ENCODE data around the gene KHDC4.
"Not testable (repeated sequence)": the region's sequence is repeated elsewhere in the genome, so short reads cannot be mapped to it uniquely, and the experiment has no call there.

The KHDC4 gene

DNA sequence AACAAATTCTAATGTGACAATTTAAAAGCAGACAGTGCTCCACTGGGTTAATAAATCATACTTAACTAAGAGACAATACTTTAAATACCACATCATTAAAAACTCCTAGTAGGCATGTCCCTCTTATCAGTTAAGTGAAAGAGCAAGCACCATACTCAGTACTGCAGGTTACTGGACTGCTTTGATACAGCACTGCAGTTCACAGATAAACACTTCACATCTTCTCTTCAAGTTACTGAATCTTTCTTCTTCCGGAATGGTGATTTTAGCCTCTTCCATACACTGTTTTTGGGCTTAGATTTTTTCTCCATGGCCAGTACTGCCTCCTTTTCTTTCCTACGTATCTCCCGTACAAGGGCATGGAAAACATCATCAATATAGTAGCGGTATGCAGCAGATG is 34.1 kb downstream of the KHDC4 start:
- DNase-seq (ENCODE audit: low read depth in 3 of 3) = no peak

- no peak for DNase-seq (ENCODE audit: low read depth in 3 of 3)
These were observed 34.5 kb downstream of the KHDC4 start for GRCh38 chr1:155899683-155900082.

- no peak for DNase-seq (ENCODE audit: low read depth in 3 of 3)
These were observed 35.3 kb downstream of the KHDC4 start for GRCh38 chr1:155898888-155899287.

GRCh38 chr1:155897746-155898145 is 36.5 kb downstream of the KHDC4 start:
- no peak for DNase-seq (ENCODE audit: low read depth in 3 of 3)

GRCh38 chr1:155896476-155896875 is 37.7 kb downstream of the KHDC4 start:
- DNase-seq (ENCODE audit: low read depth in 3 of 3) = not testable (repeated sequence)

DNA sequence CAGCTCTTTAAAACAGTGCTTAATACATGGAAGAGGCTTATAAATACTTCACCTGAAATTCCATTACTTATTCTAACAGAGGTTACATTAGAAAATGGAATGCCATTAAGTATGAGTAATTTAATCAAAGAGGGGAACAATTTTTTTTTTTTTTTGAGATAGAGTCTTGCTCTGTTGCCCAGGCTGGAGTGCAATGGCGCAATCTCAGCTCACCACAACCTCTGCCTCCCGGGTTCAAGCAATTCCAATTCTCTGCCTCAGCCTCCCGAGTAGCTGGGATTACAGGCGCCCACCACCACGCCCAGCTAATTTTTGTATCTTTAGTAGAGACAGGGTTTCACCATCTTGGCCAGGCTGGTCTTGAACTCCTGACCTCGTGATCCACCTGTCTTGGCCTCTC is 38.6 kb downstream of the KHDC4 start:
- not testable (repeated sequence) for DNase-seq (ENCODE audit: low read depth in 3 of 3)

DNA sequence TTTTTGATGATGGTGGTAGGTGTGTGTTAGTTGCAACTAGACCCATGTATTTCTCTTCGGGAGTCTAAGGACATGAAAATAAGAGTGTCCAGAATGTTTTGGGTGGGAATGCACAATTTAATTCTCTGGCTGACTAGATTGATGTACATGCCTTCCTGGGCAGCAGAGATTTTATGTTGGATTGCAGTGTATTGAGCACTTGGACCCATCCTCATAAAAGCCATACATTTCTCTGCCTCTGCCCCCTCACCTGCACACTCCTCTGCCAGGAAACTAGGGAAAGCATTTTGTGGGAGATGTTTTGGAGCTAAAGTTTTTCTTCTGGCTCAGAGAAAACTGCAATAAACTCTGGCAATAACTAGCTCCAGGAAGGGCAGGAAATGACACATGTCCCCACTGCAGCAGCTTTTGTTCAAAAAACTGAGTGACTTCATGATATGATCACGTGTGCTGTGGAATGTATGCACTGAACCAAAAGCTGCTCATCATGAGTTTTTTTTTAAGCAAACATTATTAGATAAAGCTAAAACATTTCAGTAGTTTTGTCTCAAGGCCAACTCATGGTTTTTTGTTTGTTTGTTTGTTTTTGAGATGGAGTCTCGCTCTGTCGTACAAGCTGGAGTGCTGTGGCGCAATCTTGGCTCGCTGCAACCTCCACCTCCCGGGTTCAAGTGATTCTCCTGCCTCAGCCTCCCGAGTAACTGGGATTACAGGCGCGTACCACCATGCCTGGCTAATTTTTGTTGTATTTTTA is 40.6 kb downstream of the KHDC4 start:
- DNase-seq (ENCODE audit: low read depth in 3 of 3) = no peak

DNA sequence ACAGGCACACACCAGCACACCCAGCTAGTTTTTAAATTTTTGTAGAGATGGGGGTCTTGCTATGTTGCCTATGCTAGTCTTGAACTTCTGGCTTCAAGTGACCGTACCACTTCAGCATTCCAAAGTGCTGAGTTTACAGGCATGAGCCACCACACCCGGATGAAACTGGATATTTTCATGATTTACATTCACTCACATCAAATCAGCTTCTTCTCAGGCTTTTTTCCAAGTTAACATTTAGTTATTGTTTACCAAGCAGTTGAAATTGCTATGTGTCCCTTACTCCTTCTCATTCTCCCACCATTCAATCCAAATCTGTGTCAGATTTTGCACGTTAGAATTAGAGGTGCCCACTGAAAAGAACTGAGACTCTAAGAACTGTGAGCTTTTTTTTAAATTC is 41.4 kb downstream of the KHDC4 start:
- DNase-seq (ENCODE audit: low read depth in 3 of 3) = no peak

DNA sequence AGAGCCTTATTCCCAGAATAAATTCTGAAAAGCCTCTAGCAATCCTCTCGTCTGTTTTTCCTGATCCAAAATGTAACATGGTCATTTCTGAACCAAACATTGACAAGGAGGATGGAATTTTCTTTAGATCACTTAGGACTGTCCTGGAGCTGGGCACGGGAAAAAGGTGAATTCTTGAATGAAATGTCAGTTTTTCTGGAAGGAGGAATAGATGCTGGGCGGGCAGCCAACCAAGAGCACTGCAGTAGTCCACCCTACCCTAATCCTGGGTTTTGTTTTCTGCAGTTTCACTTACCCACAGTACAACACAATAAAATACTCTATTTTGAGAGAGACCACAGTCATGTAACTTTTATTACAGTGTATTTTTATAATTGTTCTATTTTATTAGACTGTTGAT is 44.0 kb downstream of the KHDC4 start:
- DNase-seq (ENCODE audit: low read depth in 3 of 3) = no peak

GRCh38 chr1:155889566-155889965 is 44.6 kb downstream of the KHDC4 start:
- no peak for DNase-seq (ENCODE audit: low read depth in 3 of 3)

DNA sequence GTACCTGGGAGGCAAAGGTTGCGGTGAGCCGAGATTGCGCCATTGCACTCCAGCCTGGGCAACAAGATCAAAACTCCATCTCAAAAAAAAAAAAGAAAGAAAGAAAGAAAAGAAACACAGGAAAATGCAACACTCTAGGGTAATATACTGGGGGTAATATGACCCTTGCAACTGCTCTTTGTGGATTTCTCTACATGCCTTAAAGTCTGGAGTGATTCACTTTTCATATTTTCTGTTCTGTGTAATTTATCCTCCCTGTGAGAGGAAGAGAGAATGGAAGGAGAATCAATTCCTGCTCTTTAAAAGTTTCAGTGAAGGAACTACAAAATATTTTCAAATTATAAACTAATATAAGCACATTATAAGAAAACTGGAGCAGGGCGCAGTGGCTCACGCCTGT is 45.7 kb downstream of the KHDC4 start:
- DNase-seq (ENCODE audit: low read depth in 3 of 3) = no peak

DNA sequence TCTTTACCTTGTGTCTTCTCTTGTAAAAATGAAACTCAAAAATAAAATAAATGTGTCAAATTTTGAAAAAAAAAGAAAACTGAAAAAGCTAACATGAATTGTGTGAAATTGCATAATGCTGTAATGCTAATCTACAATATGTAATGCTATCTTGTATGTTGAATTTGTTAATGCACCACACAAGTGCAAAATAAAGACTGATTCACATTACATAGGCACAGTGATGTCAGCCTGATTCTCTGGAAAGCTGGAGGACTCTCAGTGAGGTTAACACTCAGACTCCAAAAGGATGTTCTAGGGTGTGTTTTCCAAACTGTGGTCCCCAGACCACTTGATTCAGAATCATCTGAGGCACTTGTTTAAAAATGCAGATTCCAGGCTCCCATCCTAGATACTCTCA is 49.2 kb downstream of the KHDC4 start:
- DNase-seq (ENCODE audit: low read depth in 3 of 3) = no peak

DNA sequence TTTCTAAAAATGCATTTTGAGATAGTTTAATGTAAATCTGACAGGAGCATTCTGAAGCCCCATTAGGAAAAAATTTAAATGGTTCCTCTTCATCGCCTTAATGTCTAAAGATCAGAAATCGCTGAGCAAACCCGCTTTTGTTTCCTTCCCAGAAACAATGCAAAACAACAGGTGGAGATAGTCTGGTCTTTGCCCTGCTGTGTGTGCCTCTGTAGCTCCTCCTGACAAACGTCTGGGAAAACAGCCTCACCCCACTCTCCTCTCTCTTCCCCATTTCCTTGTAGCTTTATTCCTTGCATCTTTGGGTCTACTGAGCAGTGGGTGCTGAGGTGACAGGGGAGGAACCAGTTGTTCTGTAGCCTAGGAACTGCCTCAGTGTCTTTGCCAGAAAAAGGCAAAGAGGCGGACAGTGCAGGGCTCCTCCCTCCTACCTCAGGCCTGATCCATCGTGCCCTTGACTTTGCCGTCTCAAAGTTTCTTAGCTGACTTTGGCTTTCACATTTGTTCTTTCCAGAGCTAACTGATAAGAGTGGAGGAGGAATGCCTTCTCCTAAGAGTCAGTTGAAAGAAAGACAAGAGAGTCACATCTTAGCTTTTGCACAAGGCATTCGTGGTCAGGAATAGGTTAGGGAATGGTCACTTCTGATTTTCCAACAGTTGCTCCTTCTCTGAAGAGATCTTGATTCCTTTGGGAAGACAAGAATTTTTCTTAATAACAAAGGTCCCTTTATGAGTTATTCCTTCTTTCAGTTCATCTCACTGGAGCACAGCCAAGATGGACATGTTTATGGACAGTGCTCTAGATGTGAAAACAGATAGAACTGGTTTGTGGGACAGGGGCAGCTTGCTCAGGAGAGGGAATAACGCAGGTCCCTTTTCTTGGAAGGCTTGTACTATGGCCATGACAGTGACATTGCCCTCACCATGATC is 49.9 kb downstream of the KHDC4 start:
- DNase-seq (ENCODE audit: low read depth in 3 of 3) = no peak

GRCh38 chr1:155882766-155883165 is 51.4 kb downstream of the KHDC4 start:
- DNase-seq (ENCODE audit: low read depth in 3 of 3) = no peak

- no peak for DNase-seq (ENCODE audit: low read depth in 3 of 3)
These were observed 52.0 kb downstream of the KHDC4 start for GRCh38 chr1:155882235-155882634.

GRCh38 chr1:155880950-155881349 is 53.3 kb downstream of the KHDC4 start:
- DNase-seq (ENCODE audit: low read depth in 3 of 3) = no peak

DNA sequence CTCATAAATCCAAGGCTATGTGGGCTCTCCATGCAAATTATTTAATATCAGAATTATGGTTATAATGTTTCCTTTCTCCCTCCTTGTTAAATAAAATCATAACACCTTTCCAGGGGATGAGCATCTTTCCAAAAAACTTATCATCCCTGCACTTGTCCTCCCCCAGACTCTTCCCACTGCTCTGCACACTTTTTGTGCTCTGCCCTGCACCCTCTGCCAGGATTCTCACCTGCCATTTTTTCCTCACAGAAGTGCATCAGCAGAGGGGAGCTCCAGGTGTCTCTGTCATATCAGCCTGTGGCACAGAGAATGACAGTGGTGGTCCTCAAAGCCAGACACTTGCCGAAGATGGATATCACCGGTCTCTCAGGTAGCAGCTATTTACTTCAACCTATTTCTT is 54.0 kb downstream of the KHDC4 start:
- DNase-seq (ENCODE audit: low read depth in 3 of 3) = no peak

DNA sequence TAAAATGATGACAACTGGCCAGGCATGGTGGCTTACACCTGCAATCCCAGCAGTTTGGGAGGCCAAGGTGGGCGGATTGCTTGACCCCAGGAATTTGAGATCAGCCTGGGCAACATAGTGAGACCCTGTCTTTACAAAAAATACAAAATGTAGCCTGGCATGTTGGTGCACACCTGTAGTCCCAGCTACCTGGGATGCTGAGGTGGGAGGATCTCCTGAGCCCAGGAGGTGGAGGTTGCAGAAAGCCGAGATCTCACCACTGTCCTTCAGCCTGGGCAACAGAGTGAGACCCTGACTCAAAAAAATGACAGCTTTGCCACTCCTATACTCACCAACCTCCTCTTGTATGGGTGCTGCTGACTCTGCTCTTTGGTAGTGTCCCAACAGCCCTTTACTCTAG is 56.3 kb downstream of the KHDC4 start:
- DNase-seq (ENCODE audit: low read depth in 3 of 3) = no peak

GRCh38 chr1:155873860-155874259 is 60.4 kb downstream of the KHDC4 start:
- no peak for DNase-seq (ENCODE audit: low read depth in 3 of 3)

DNA sequence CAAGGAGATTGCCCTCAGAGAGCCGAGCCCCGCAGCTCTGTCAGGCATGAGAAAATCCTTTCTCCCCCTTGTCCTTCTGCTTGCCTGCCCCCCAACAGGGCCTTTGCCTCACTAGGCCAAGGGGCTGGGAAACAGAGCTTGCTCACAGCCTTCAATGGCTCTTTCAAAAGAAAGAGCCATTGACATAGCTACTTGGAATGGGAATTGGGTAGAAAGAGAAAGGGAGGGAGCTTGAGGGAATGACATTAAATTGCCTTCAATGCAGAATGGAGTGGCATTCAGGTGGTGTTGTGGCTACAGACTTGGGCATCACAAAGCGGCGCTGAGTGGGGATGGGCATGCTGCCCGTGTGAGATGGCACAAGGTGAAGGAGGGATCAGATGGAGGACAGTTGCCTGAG is 61.7 kb downstream of the KHDC4 start:
- DNase-seq (ENCODE audit: low read depth in 3 of 3) = no peak

GRCh38 chr1:155871390-155871789 is 62.8 kb downstream of the KHDC4 start:
- DNase-seq (ENCODE audit: low read depth in 3 of 3) = no peak

- DNase-seq (ENCODE audit: low read depth in 3 of 3) = no peak
These were observed 66.4 kb downstream of the KHDC4 start for GRCh38 chr1:155867766-155868165.

DNA sequence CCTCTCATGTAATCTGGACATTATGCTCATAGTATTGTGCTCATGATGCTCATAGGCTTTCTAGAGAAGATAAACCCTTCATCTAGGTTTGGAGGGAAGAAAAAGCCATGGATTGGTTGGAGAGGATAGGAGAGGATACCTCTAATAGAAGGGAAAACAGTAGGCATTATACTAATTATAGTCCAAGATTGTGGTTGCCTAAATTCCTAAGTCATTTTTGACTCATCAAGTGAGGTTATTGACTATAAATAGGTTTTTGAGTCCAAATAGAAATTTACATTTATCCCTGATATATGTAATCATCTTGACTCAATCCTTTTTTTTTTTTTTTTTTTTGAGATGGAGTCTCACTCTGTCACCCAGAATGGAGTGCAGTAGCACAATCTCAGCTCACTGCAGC is 69.8 kb downstream of the KHDC4 start:
- DNase-seq (ENCODE audit: low read depth in 3 of 3) = no peak
